ENCODE measurements around the gene PSMB4. TPM values are rescaled to one million over a fixed set of nuclear protein-coding genes. Genes with fewer than 3 reads are reported as not detected.
"Not testable (repeated sequence)": the region's sequence is repeated elsewhere in the genome, so short reads cannot be mapped to it uniquely, and the experiment has no call there.

PSMB4 gene
- 526 and 564 TPM in 2 replicates for total RNA-seq (2014; rRNA removed; shearing (Covaris generic))
- 451 and 516 TPM in 2 replicates for polyA plus RNA-seq (2015; cell fraction: cytosol; rRNA removed)
- 560 and 565 TPM in 2 replicates for polyA plus RNA-seq (2015; cell fraction: nucleus; rRNA removed)

DNA sequence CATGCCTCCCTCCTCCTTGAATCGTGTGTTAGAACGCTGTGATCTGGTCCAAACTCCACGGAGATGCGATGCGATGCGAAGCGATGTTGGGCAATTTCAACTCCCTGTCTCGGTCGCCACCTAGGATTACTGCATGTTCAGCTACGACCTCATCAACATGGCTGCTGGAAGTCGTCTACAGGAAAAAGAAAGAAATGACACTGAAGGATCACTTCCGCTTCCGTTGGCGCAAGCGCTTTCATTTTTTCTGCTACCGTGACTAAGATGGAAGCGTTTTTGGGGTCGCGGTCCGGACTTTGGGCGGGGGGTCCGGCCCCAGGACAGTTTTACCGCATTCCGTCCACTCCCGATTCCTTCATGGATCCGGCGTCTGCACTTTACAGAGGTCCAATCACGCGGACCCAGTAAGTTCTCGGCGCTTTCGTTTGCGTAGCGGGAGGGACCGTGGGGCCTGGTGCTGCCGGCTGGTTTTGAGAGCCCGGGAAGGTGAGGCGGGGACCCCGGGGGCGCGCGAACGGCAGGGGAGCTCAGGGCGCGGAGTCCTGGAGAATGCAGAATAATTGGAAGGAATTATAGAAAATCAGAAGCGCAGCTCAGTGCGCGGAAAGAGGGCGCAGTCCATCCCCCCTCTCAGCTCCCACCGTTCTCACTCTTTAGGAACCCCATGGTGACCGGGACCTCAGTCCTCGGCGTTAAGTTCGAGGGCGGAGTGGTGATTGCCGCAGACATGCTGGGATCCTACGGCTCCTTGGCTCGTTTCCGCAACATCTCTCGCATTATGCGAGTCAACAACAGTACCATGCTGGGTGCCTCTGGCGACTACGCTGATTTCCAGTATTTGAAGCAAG, at the start of gene PSMB4:
Gene PSMB4 (plus strand): TSS at position 250 of the 848 bp plus-strand sequence. CDS start 15 bp downstream, at position 265.
- peak; percentile 88 for DNase-seq (ENCODE audit: low read depth)

DNA sequence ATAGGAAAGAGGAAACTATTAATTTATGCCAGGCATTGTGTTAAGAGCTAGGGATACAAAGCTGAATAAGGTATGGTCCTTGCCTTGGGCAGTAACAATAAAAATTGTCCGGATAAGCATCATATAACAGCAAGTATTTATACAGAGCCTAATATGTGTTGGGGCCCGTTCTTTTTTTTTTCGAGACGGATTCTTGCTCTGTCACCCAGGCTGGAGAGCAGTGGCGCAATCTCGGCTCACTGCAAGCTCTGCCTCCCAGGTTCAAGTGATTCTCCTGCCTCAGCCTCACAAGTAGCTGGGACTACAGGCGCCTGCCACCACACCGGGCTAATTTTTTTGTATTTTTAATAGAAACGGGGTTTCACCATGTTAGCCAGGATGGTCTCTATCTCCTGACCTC, 49.0 kb upstream of the PSMB4 start:
- not testable (repeated sequence) for DNase-seq (ENCODE audit: low read depth)

DNA sequence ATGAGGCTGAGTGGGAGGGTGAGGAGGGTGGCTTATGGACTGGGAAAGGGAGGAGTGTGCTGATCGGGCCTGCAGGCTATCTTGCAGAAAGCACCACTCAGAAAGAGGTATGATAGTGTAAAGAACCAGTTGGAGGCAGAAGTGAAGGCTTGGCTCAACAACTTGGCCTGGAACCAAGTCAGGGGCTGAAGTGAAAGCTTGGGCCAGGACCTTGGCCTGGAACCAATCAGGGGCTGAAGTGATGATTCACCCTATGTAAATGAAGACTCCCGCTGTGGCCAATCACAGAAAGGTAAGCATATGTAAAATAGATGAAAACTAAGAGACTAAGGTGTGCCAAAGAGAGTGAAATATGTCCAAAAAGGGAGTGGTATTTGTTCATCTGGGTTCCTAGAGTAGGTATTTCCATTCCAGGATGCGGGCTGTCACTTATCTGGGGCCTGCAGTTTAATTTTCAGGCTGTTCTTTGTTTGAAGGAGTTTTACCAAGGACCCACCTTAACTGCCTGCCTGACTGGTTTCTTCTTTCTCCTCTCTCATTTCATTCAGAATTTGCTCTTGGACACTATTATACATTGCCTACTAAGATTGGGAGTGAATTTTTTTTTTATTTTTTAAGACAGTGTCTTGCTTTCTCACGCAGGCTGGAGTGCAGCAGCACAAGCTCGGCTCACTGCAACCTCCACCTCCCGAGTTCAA, 47.2 kb upstream of the PSMB4 start:
- DNase-seq (ENCODE audit: low read depth) = peak; percentile 61

DNA sequence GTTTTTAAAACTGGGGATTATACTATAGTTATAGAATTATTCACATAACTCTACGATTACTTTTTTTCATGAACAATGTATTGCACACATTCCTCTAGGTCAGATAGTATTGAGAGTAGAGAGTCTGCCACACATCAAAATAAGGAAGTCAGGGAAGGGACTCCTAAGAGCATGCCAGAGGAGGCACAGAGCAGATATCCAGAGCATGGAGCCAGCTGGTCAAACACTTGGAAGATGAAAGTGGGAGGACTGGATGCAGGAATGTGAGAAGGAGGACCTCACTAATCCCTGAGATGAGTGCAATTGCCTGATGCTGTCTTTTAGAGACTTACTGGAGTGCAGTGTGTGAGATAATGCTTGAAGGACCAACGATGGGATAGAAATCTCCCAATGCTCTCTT, 42.7 kb upstream of the PSMB4 start:
- DNase-seq (ENCODE audit: low read depth) = no peak

DNA sequence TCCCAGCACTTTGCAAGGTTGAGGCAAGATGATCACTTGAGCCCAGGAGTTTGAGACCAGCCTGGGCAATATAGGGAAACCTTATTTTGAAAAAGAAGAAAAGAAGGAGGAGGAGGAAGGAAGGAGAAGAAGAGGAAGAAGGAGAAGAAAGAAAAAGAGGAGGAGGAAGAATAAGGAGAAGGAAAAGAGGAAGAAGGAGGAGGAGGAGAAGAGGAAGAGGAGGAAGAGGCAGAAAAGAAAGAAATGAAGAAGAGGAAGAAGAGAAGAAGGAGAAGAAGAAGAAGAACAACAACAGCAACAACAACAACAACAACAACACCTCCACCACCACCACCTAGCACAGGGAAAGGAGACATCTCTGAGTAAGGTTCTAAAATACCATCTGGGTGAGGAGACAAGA, 37.5 kb upstream of the PSMB4 start:
- DNase-seq (ENCODE audit: low read depth) = no peak

DNA sequence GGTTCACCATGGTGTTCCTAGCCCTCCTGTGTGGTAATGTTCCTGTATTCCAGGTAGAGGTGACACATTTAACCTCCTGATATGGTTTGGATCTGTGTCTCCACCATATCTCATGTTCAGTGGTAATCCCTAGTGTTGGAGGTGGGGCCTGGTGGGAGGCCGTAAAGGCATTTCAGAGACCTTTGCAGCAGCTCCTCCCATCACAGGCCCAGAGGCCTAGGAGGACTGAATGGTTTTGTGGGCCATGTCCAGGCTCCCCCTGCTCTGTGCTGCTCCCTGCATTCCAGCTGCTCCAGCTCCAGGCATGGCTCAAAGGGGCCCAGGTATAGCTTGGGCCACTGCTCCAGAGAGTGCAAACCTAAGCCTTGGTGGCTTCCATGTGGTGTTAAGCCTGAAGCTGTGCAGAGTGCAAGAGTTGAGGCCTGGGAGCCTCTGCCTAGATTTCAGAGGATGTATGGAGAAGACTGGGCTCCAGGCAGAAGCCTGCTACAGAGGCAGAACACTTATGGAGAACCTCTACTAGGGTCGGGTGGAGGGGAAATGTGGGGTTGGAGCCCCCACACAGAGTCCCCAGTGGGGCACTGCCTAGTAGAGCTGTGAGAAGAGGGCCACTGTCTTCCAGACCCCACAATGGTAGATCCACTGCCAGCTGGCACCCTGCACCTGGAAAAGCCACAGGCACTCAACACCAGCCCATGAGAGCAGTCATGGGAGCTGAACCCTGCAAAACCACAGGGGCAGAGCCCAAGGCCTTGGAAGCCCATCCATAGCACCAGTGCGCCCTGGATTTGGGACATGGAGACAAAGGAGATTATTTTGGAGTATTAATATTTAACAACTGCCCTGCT, 36.8 kb upstream of the PSMB4 start:
- DNase-seq (ENCODE audit: low read depth) = no peak

DNA sequence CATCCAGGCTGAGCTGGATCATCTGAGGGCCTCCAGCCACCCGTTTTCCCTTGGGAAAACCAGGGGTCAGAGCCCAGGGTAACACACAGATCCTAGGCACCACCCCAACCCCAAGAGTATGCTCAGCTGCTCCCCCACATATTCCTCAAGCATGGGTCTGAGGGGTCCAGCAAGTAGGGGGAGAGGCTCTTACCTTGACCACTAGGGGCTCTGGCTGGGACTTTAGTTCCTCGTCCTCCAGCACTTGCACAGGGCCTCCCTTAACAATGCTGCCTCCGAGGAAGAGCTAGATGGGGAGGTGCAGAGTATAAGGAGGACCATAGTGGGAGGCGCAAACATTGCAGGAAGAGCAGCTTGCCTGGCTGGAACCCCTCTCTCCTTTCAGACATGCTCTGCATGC, 34.4 kb upstream of the PSMB4 start:
- DNase-seq (ENCODE audit: low read depth) = no peak

DNA sequence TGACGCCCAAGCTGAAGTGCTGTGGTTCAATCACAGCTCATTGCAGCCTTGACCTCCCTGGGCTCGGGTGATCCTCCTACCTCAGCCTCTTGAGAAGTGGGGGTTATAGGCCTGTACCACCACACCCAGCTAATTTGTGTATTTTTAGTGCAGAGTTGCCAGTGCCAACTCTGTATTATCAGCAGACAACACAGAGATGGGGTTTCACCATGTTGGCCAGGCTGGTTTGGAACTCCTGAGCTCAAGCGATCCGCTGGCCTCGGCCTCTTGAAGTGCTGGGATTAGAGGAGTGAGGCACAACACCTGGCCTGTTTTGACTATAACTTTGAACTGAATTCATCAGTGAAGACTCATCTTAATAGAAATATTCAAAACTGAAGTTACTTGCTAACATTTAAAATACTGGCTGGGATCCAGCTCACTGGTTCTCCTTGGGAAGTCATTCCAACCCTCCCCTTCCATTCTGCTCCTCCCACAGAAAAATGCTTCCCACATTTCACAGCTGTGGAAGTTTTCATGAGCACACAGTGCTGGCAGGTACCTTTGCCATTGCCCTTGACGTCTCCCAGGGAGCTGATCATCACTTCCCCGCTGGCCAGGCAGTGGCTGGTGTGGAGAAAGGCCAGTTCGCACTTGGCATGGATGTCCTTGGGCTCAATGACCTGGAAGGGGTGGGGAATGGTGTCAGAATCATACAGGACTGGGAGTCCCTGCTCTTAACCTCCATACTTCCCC, 31.5 kb upstream of the PSMB4 start:
- no peak for DNase-seq (ENCODE audit: low read depth)

DNA sequence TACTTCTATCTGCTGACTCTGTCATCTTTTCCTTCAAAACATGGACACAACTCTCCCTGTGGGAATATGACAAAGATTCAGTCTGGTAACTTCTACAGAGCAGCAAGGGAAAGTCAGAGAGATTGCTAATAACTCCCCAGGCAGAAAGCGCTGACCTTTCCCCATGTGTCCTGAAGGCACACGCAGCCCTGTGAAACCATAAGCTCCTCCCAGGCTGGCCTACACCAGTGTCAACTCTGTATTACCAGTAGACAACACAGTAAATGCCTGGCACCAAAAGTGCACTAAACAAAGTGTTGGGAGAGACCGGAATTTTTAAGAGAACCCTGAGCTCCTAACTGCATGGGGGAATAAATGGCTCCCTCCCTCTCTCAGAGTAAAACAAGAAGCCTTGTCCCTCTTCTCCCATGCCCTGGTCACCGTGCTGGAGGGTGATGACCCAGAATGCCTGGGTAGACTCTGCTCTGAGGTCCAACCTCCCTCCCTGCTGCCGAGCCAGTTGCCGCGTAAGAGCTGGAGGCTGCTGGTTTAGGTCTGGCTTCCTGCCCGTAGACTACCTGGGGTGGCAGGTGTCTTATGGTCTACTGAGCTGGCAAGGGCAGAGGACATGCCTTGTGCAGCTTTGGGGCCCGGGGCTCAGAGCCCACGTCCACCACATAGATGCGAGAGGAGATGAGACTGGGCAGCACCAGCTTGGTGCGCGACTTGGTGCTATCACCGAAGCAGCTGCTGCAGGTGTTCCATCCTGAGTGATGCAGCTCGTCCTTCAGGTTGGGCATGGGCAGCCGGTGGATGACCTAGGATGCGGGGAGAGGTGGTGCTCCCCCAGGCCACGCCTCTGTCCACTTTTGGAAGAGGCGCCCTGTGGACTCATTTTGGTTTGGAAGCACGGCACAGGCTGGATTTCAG, 30.7 kb upstream of the PSMB4 start:
- no peak for DNase-seq (ENCODE audit: low read depth)

DNA sequence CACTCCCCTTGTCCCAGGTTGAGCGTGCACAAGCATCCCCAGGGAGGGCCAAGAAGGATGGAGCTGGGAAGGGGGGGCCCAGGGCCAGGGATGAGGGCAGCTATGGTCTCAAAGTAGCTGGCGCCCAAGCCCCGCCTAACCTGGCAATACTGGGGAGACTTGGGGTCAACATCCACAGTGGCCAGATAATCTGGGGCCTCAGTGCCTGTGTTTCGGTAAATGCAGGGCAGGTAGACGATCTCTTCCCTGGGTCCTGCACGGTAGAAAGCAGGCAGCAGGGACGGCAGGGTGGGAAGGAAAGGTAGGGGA, 30.1 kb upstream of the PSMB4 start:
- no peak for DNase-seq (ENCODE audit: low read depth)

DNA sequence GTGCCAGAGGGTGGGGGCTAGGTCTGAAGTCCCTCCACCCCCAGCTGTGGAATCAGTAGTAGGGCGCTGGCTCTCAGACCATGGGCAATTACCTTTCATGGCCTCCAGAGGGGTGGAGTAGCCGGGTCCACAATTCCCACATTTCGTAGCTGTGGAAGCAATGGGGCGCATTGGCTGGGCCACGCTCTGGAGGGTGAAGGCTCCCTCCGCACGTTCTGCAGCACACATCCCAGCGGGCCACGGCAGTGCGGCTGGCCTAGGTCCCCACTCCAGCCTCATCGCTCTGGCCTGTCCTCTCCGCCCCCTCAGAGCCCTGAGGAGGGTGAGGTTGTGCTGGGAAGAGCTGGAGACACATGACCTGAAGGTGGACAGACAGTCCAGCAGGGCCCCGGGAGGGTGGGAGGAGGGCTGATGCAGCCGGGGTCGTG, 29.7 kb upstream of the PSMB4 start:
- DNase-seq (ENCODE audit: low read depth) = no peak

DNA sequence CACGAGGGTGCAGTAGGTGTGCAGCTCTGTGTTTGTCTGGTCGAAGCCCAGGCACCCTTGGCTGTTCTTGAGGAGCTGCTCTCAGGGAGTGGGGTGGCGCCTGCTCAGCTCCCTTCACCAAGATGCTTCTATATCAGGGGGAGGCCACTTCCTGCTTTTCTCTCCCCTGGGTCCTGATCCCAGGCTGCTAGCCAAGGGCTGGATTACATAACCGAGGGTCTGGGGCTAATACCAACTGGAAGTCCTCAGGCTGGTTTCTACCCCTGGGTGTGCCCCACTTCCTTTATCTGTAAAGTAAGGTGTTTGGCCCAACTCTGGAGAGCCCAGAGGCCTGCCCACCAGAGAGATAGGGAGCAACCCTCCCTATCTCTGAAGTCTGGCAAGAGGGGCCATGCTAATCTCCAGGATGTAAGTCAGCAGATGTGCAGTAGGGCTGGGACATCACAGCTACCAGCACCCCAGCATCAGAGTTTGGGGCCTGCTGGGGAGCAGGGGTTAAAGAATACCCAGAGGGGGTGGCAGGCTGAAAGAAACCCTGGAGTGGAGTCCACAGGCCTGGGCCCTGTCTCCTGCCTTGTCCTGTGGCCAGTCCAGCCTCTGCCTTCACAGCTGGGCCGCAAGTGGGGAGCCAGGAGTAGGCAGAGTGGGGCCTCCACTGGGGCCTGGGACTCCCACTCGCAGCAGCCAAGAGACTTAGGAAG, 29.0 kb upstream of the PSMB4 start:
- no peak for DNase-seq (ENCODE audit: low read depth)

DNA sequence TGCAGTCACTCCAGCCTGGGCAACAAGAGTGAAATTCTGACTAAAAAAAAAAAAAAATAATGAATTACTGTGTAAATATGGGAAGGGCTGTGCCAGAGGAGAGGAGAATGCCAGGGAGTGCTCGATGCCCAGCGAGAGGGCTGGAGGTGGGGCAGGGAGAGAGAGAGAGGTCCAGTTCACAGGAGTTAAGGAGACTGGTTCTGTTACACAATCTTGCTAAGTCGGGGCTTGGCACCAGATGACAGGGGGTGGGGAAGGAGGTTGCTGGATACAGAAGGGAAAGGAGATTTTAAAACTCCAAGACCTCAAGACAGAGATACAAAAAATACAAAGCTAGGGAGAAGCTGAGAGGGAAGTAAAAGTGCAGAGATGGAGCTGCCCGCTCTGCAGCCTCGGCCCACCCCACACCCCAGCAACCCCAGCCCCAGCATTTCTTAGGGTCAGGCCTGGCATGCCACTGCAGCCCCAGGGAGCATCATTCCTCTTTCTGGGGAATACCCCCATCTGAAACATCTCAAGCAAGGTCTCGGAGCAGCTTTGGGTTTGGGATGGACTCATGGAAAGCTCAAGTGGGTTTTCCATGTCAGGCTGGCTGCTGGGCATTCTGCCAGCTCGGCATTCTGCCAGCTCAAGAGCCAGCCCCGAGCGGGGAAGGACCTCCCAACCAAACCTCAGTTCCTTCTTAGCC, 27.9 kb upstream of the PSMB4 start:
- DNase-seq (ENCODE audit: low read depth) = no peak

DNA sequence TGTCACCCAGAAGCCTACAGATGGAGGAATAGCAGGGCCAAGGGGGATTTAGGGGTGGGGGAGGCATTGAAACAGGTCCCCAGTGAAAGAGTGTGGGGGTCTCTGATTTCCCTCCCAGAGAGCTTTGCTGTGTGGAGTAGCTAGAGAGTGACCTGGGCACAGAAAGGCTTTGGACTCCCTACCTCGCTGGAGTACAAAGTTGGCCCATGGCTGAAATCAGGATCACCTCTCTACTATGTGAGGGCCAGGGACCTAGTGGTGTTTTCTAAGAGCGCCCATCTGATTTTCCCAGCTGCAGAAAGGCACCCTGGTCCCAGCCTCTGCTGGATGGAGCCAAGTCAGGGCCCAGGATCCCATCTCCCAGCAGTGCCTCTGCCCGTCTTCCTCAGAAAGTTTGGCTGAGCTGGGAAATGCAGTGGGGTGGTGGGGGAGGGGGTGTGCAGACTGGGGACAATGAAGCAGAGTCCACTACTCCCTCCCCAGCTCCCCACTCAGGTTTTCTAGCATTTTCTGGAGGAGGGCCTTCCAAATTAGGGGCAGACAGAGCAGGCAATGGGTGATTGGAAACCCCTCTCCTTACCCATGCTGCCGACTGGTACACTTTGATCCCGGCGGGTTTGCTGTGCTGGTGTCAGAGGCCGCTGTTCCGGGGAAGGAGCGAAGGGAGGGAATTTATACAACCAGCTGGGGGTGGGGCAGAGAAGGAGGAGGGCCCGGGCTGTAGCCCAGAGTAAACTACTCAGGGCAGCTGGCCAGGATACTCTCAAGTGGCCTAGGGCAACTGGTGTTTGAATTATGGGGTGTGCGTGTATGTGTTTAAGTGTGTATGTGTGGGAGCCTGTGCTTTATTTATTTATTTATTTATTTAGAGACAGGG, 27.1 kb upstream of the PSMB4 start, which contains the start of gene SELENBP1:
Gene SELENBP1 (minus strand): TSS at position 648 of the 877 bp plus-strand sequence. CDS start 64 bp downstream, at position 584.
- DNase-seq (ENCODE audit: low read depth) = no peak

DNA sequence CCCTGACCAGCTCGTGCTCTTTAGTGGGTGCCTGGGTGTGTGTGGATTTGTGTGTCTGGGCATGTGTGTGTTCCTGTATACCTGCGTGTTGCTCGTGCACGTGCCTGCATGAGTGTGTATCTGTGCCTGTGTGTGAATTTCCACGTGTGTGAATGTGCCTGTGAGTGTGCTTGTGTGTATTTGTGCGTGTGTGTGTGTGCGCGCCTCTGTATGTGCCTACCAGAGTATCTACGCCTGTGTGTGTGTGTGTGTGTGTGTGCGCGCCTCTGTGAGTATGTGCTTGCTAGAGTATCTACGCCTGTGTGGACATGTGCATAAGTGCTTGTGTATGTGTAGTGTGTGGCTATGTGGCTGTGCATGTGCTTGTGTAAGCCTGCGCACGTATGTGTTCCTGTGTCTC, 26.2 kb upstream of the PSMB4 start:
- no peak for DNase-seq (ENCODE audit: low read depth)

DNA sequence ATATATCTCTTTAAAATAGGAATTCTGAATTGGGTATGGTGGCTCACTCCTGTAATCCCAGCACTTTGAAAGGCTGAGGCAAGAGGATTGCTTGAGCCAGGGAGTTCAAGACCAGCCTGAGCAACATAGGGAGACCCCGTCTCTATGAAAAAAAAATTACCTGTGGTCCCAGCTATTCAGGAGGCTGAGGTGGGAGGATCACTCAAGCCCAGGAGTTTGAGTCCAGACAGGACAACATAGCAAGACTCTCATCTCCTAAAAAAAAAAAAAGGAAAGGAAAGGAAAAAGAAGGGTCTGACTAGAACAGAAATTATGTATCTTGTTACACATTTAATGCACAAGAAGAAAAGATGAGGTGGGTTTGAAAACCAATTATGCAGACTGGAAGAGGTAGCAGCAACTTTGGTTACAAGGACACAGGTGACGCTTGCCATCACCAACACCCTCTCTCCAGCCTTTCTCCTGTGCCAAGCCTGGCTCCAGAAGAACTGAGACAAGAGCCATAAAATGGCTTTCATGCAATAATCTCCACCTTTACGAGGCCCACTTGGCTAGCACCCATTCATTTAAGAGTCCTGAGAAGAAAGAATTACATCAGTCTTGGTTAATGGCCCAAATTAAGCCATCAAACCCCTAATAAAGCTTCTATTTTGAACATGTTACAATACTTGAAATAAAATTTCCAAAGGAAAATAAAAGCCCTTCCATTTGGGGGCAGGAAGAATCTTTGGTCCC, 22.1 kb upstream of the PSMB4 start:
- no peak for DNase-seq (ENCODE audit: low read depth)

DNA sequence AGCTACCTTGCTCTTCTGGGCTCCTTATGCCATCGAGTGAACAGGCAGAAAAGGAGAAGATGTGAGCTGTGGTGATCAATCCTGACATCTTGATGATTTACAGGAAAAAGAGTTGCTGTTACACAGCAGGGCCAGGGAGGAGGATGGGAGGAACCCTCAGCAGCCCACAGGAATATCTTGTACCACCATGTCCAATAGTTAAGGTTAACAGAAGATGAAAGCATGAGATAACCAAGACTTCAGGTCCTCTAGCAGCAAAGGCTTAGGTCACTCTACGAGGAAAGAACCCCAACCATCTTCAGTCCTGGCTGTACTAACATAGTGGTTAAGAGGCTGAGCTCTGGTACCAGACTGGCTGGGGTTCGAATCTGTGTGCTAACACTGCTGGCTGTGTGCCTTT, 14.8 kb upstream of the PSMB4 start:
- DNase-seq (ENCODE audit: low read depth) = no peak

Data from HT1080 (cell line).